ENCODE results near the gene TMEM196.

TMEM196 gene

GRCh38 chr7:19772841-19773760 lies at the start of gene TMEM196:
Gene TMEM196, minus strand, starts transcription at chr7:19773617. Its CDS starts 921 bp downstream, at chr7:19772696.
- DNase-seq (ENCODE audit: low read depth), result no peak

- no peak for DNase-seq (ENCODE audit: low read depth)
These were observed 42.7 kb upstream of the TMEM196 start for GRCh38 chr7:19816128-19816527.

DNA sequence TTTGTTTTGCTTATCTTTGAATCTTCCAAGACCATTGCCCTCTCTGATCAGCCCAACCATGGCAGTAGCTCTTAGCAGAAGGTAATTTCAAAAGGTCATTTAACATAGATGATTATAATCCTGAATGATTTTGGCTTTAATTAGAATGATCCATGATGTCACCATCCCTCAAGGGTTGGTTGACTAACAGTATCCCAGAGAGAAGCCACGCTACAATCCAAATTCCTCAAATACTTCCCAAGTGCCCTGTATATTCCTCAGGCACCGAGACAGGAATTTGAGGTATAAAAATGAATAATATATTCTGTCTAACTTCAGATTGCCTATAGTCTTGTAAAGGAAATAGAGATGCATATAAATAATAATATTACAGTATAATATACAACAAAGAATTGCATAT lies 42.1 kb upstream of the TMEM196 start:
- DNase-seq (ENCODE audit: low read depth), result no peak

- no peak for DNase-seq (ENCODE audit: low read depth)
These were observed 41.4 kb upstream of the TMEM196 start for GRCh38 chr7:19814776-19815175.

GRCh38 chr7:19811386-19811785 lies 38.0 kb upstream of the TMEM196 start:
- no peak for DNase-seq (ENCODE audit: low read depth)

DNA sequence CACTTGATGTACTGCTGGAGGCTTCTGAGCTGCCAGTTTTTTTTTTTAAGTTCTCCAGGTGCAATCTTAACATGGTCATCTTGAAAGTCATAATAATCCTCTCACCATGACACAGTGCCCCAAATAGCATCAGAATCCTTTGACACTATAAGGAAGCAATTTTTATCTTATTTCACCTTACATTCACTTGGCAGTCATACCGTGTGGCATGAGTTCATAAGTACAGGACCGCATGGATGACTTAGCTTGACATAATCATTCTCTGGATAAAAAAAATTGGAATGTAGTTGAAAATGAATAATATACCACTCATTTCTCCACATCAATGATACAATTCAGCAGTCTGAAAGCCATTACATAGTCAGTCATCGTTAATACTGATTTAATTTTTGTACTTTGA lies 25.6 kb upstream of the TMEM196 start:
- no peak for DNase-seq (ENCODE audit: low read depth)

DNA sequence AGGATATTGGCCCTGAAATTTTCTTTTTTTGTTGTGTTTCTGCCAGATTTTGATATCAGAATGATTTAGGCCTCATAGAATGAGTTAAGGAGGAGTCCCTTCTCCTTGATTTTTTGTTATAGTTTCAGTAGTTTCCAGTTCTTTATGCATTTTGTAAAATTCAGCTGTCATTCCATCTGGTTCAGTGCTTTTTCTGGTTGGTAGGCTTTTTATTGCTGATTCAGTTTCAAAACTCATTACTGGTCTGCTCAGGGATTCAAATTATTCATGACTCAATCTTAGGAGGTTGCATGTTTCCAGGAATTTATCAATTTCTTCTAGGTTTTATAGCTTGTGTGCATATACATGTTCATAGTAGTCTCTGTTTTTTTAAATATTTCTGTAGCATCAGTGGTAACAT lies 10.1 kb upstream of the TMEM196 start:
- no peak for DNase-seq (ENCODE audit: low read depth)

- DNase-seq (ENCODE audit: low read depth), result no peak
These were observed 3.6 kb upstream of the TMEM196 start for GRCh38 chr7:19776981-19777380.

- DNase-seq (ENCODE audit: low read depth), result no peak
These were observed 2.2 kb upstream of the TMEM196 start for GRCh38 chr7:19775578-19775977.

DNA sequence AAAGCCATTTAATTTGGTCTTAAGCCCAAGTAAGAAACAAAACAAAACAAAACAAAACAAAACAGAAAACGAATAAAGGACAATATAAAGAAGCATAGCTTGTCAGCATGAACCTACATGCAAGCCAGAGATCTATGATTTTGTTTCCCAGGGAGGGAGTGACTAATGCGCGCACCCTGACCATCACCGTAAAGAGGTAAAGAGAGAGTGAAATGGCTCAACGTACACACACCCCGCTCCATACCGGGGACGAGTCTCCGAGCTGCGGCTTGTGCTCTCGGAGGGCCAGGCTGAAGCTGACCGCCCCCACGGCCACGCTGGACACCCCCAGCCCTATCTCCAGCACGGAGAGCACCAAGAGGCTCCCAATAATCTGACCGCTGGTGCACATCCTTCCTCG lies 1.1 kb downstream of the TMEM196 start:
- DNase-seq (ENCODE audit: low read depth), result no peak

- DNase-seq (ENCODE audit: low read depth), result no peak
These were observed 10.8 kb downstream of the TMEM196 start for GRCh38 chr7:19762631-19763030.

GRCh38 chr7:19754521-19755116 lies 18.8 kb downstream of the TMEM196 start:
- peak; percentile 19 for DNase-seq (ENCODE audit: low read depth)

DNA sequence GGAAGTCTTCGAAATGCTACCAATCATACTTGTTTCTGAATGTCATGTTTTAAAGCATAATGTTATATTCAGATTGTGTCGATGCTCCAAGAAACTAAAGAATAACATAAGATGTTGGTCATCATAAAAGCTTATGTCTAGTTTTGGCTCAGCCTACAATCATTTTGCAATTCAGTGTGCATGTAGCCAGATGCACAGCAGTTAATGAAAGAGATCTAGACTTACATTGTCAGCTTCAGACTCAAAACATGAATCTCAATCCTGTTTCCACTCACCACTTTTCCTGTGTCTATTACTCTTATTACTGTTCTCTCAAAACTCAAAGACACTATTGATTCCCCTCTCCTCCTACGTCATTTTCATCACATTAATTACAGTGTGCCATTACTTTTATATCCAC lies 21.4 kb downstream of the TMEM196 start:
- no peak for DNase-seq (ENCODE audit: low read depth)

- no peak for DNase-seq (ENCODE audit: low read depth)
These were observed 23.8 kb downstream of the TMEM196 start for GRCh38 chr7:19749658-19750057.

DNA sequence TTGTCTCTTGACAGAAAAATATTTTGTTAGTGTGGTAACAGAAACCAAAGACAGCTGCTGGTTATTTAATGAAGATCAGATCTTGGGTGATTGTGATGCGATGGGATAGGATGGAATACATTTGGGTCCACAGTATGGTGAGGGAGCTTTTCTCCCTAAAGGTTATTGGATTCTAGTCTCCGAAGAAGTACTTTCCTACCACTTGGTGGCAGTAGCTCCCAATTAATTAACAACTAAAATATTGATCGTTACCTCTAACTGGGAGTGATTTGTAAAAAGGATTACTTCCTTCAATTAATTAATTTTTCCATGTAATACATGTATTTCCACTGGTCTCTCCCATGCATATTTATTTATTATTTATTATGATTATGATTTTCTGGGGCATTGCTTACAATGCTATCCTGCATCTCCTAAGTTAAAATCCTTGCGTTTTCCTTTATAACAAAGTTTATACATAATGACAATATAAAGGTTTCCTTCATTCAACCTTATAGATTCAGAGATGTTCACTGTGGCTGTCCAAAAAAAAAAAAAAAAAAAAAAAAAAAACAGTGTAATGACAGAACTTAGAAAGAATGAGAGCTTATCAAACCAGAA lies 25.6 kb downstream of the TMEM196 start:
- no peak for DNase-seq (ENCODE audit: low read depth)

GRCh38 chr7:19744075-19744474 lies 29.3 kb downstream of the TMEM196 start:
- DNase-seq (ENCODE audit: low read depth), result no peak

DNA sequence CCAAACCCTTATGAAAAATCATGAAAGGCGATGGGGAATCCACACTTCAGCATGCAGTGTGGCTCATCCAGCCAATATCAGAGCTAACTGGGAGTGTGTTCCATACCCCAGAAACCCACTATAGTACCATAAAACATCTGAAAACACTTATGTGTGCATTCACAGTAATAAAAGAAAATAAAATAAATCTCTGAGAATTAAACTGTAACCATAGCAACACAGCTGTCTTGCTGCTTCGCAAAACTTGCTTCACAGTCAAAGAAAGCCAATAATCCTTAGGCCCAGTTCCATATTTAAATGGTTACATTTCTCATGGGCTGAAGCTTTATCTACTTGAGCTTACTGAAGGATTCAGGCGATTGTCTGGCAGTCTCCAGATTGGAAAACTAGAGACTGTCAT lies 44.7 kb downstream of the TMEM196 start:
- DNase-seq (ENCODE audit: low read depth), result no peak

GRCh38 chr7:19725770-19726169 lies 47.6 kb downstream of the TMEM196 start:
- DNase-seq (ENCODE audit: low read depth), result no peak

GRCh38 chr7:19715499-19715898 lies 57.9 kb downstream of the TMEM196 start:
- DNase-seq (ENCODE audit: low read depth), result no peak

GRCh38 chr7:19713676-19714075 lies 59.7 kb downstream of the TMEM196 start:
- DNase-seq (ENCODE audit: low read depth), result no peak

GRCh38 chr7:19709249-19709578 lies 64.2 kb downstream of the TMEM196 start:
- DNase-seq (ENCODE audit: low read depth), result no peak

GRCh38 chr7:19708397-19709248 lies 64.8 kb downstream of the TMEM196 start, which contains the start of gene POLR1F:
Gene POLR1F, minus strand, starts transcription at chr7:19709037. Its CDS starts 21 bp downstream, at chr7:19709016.
- DNase-seq (ENCODE audit: low read depth), result peak; percentile 88
